Umbilical cord (tissue), 2 donors: ENCODE results near the gene PLPPR5. TPM values are rescaled to one million over a fixed set of nuclear protein-coding genes. Genes with fewer than 3 reads are reported as not detected.

ENCODE experiments used
- DNase-seq: peaks from one replicate; pipeline ENCODE4 v3.0.0-alpha.2; 2015; ENCODE audit warnings: low spot score
- total RNA-seq: library from RNA; depleted of rRNA; stranded (reverse); fragments of >200 nt; gene quantifications from one replicate; pipeline ENCODE4 v1.2.3, GENCODE V29; 2014; ENCODE audit warnings: low replicate concordance; ENCODE audit not compliant: insufficient read depth

PLPPR5 gene
- total RNA-seq, 1 donor from 2014 or later, result 3.4 TPM

- no peak for DNase-seq
These were observed 154.6 kb downstream of the PLPPR5 start for GRCh38 chr1:98849969-98850636.

- DNase-seq, result no peak
These were observed 162.4 kb downstream of the PLPPR5 start for GRCh38 chr1:98842241-98842640.
